KMS-11 (cell line): ENCODE data around the gene ATP8B1.
"Not testable (repeated sequence)": the region's sequence is repeated elsewhere in the genome, so short reads cannot be mapped to it uniquely, and the experiment has no call there.

Source experiments
- H2AFZ ChIP-seq: fragments of 200-600 bp; sonication (generic); 2 replicates; pipeline ENCODE4 v1.6.1; 2016; ENCODE audit warnings: antibody characterized with exemption, mixed run types, low read depth
- H3K27ac ChIP-seq: fragments of 200-600 bp; sonication (generic); 2 replicates; pipeline ENCODE4 v1.6.1; 2016; ENCODE audit warnings: mild to moderate bottlenecking, mixed run types
- H3K27me3 ChIP-seq: fragments of 200-600 bp; sonication (generic); 2 replicates; pipeline ENCODE4 v1.6.1; 2017; ENCODE audit warnings: mild to moderate bottlenecking, low read depth, mixed run types, moderate library complexity; ENCODE audit not compliant: insufficient read depth
- H3K36me3 ChIP-seq: fragments of 200-600 bp; sonication (generic); 2 replicates; pipeline ENCODE4 v1.6.1; 2017; ENCODE audit warnings: mild to moderate bottlenecking, mixed run types; ENCODE audit not compliant: insufficient read depth
- H3K4me1 ChIP-seq: fragments of 200-600 bp; sonication (generic); 2 replicates; pipeline ENCODE4 v1.6.1; 2016; ENCODE audit warnings: mild to moderate bottlenecking, low read depth, mixed run types; ENCODE audit not compliant: poor library complexity, severe bottlenecking
- H3K4me2 ChIP-seq: fragments of 200-600 bp; sonication (generic); 2 replicates; pipeline ENCODE4 v1.7.0; 2016; ENCODE audit warnings: mild to moderate bottlenecking, mixed run types
- H3K4me3 ChIP-seq: fragments of 200-600 bp; sonication (generic); IDR thresholded peaks from 2 replicates; pipeline ENCODE4 v1.6.1; 2017; ENCODE audit warnings: low read depth, low read length, mixed read lengths; ENCODE audit not compliant: insufficient read depth
- H3K79me2 ChIP-seq: fragments of 200-600 bp; sonication (generic); 2 replicates; pipeline ENCODE4 v1.6.1; 2016; ENCODE audit warnings: low read depth, mixed run types; ENCODE audit not compliant: insufficient read depth
- H3K9ac ChIP-seq: fragments of 200-600 bp; sonication (generic); 2 replicates; pipeline ENCODE4 v1.6.1; 2016; ENCODE audit warnings: mild to moderate bottlenecking, mixed run types
- H4K20me1 ChIP-seq: fragments of 200-600 bp; sonication (generic); 2 replicates; pipeline ENCODE4 v1.6.1; 2016; ENCODE audit warnings: mild to moderate bottlenecking, mixed run types; ENCODE audit not compliant: insufficient read depth
- CTCF ChIP-seq: fragments of 200-600 bp; sonication (generic); conservative IDR thresholded peaks from 2 replicates; pipeline ENCODE4 v1.6.1; 2017; ENCODE audit warnings: low read depth, mild to moderate bottlenecking, antibody characterized with exemption, low read length, moderate library complexity, mixed read lengths

The ATP8B1 gene

GRCh38 chr18:57803103-57803969 is at the start of gene ATP8B1:
ATP8B1 (minus strand) TSS chr18:57803315; CDS start chr18:57731807, 71,508 bp downstream.
- TF ChIP-seq CTCF = no peak
- Histone ChIP-seq H3K27me3 (no peaks in the 10 kb centered on the region), H3K4me1 (peaks cover 3% of the 10 kb centered on the region), H2AFZ (no peak within 1 kb of the TSS), H3K4me3 (no peak within 1 kb of the TSS), H3K27ac (no peak within 1 kb of the TSS), H3K36me3 (no peaks in the 10 kb centered on the region), H4K20me1 (no peaks in the 10 kb centered on the region), H3K79me2 (no peaks in the 10 kb centered on the region), H3K4me2 (no peak within 1 kb of the TSS), H3K9ac (no peak within 1 kb of the TSS)

- no peak overlapping the region for H3K9ac ChIP-seq
- no peak overlapping the region for H3K4me2 ChIP-seq
- no peaks in the 10 kb centered on the region for H3K79me2 ChIP-seq
- no peaks in the 10 kb centered on the region for H4K20me1 ChIP-seq
- H3K27me3 ChIP-seq = no peaks in the 10 kb centered on the region
- H2AFZ ChIP-seq = no peak overlapping the region
- H3K4me3 ChIP-seq = no peak overlapping the region
- H3K27ac ChIP-seq = no peak overlapping the region
- TF ChIP-seq CTCF = no peak
- H3K36me3 ChIP-seq = no peaks in the 10 kb centered on the region
- H3K4me1 ChIP-seq = no peaks in the 10 kb centered on the region
These were observed 46.9 kb upstream of the ATP8B1 start for GRCh38 chr18:57850063-57850462.

- H3K27ac ChIP-seq, H4K20me1 ChIP-seq, H3K27me3 ChIP-seq, H3K4me2 ChIP-seq, H3K36me3 ChIP-seq, H3K4me3 ChIP-seq, H3K9ac ChIP-seq, H3K4me1 ChIP-seq, H2AFZ ChIP-seq, H3K79me2 ChIP-seq: not testable (repeated sequence)
These were observed 45.3 kb upstream of the ATP8B1 start for GRCh38 chr18:57848374-57848773.

- H3K36me3 ChIP-seq, H3K9ac ChIP-seq, H3K27me3 ChIP-seq, H2AFZ ChIP-seq, H3K4me1 ChIP-seq, H3K79me2 ChIP-seq, H3K27ac ChIP-seq, H3K4me2 ChIP-seq, H4K20me1 ChIP-seq, H3K4me3 ChIP-seq: not testable (repeated sequence)
These were observed 44.3 kb upstream of the ATP8B1 start for GRCh38 chr18:57847431-57847830.

GRCh38 chr18:57846258-57846657 is 43.1 kb upstream of the ATP8B1 start:
- H3K79me2 ChIP-seq = no peaks in the 10 kb centered on the region
- no peaks in the 10 kb centered on the region for H3K27me3 ChIP-seq
- no peak overlapping the region for H3K4me3 ChIP-seq
- H3K9ac ChIP-seq = no peak overlapping the region
- H3K36me3 ChIP-seq = no peaks in the 10 kb centered on the region
- H4K20me1 ChIP-seq = no peaks in the 10 kb centered on the region
- H3K27ac ChIP-seq = no peak overlapping the region
- no peaks in the 10 kb centered on the region for H3K4me1 ChIP-seq
- no peak for TF ChIP-seq CTCF
- no peak overlapping the region for H2AFZ ChIP-seq
- H3K4me2 ChIP-seq = no peak overlapping the region
